B cell (primary cell): ENCODE results near the gene PER1. TPM values are rescaled to one million over a fixed set of nuclear protein-coding genes. Genes with fewer than 3 reads are reported as not detected.

Source experiments
- ATAC-seq: fragments of 200-7000 bp; cut with Tn5 transposase; one replicate; pipeline ENCODE4 v1.10.0; 2021; ENCODE audit warnings: low read depth, mild to moderate bottlenecking, moderate number of reproducible peaks, moderate library complexity
- CTCF ChIA-PET: fragments of 350-600 bp; sonication (Branson Sonifier 250); formaldehyde crosslinking; loops from one replicate; lab custom pipeline; 2021; ENCODE audit warnings: antibody characterized with exemption, inconsistent platforms; lab: Charles Lee
- POLR2A ChIA-PET: fragments of 350-600 bp; sonication (Branson Sonifier 250); formaldehyde crosslinking; loops from one replicate; lab custom pipeline; 2021; ENCODE audit warnings: antibody characterized with exemption; lab: Charles Lee
- DNase-seq: peaks from one replicate; pipeline ENCODE4 v3.0.0; 2013
- H2AFZ ChIP-seq: 2 replicates; pipeline ENCODE4 v1.6.1; 2012; ENCODE audit warnings: mild to moderate bottlenecking, low read depth, low read length; ENCODE audit not compliant: insufficient read depth, poor library complexity, severe bottlenecking
- H3K27ac ChIP-seq, 2 donors: 1 replicate in 1 of 2; 2 replicates in 1 of 2; pipeline ENCODE4 v1.5.1; 2012 to 2013; ENCODE audit warnings: low read length in 2 of 2, mild to moderate bottlenecking in 2 of 2, moderate library complexity in 1 of 2
- H3K27me3 ChIP-seq, 4 experiments: fragments of 200-600 bp in 1 of 4; sonication (generic) in 1 of 4; replicated peaks in 1 of 4; 1 replicate in 2 of 4; 2 replicates in 2 of 4; pipeline versions ENCODE4 v1.6.1 to v1.7.0; 2013 to 2016; ENCODE audit warnings: low read length in 3 of 4, mild to moderate bottlenecking in 2 of 4, mixed read lengths in 1 of 4, moderate library complexity in 1 of 4; ENCODE audit not compliant: insufficient read depth in 4 of 4, control insufficient read depth in 3 of 4; ENCODE audit errors: control extremely low read depth in 1 of 4
- H3K36me3 ChIP-seq, 2 experiments: replicated peaks in 1 of 2; 1 replicate in 1 of 2; 2 replicates in 1 of 2; pipeline versions ENCODE4 v1.6.1 to v1.7.1; 2013; ENCODE audit warnings: low read length in 1 of 2; ENCODE audit not compliant: insufficient read depth in 2 of 2, control insufficient read depth in 1 of 2; ENCODE audit errors: control extremely low read depth in 1 of 2, extremely low read depth in 1 of 2
- H3K4me1 ChIP-seq, 2 donors: fragments of 200-600 bp in 1 of 2; sonication (generic) in 1 of 2; 1 replicate in 1 of 2; 2 replicates in 1 of 2; pipeline versions ENCODE4 v1.5.1 to v1.6.1; 2013 to 2017; ENCODE audit warnings: low read length in 2 of 2; ENCODE audit not compliant: control insufficient read depth in 2 of 2, insufficient read depth in 2 of 2
- H3K4me2 ChIP-seq: replicated peaks from 2 replicates; pipeline ENCODE3; 2012; ENCODE audit warnings: mild to moderate bottlenecking, low read depth, low read length; ENCODE audit not compliant: poor library complexity, severe bottlenecking
- H3K4me3 ChIP-seq, 5 experiments: fragments of 200-600 bp in 1 of 5; sonication (generic) in 1 of 5; 1 replicate in 3 of 5; 2 replicates in 2 of 5; pipeline versions ENCODE4 v1.5.1 to v1.7.0; 2011 to 2016; ENCODE audit warnings: low read length in 4 of 5, mild to moderate bottlenecking in 4 of 5, low read depth in 2 of 5, control low read depth in 1 of 5, moderate library complexity in 1 of 5; ENCODE audit not compliant: insufficient read depth in 1 of 5; ENCODE audit errors: control extremely low read depth in 1 of 5, extremely low read depth in 1 of 5
- H3K79me2 ChIP-seq: fragments of 200-600 bp; sonication (generic); one replicate; pipeline ENCODE4 v1.6.0; 2016; ENCODE audit warnings: low read length; ENCODE audit not compliant: control insufficient read depth, insufficient read depth
- H3K9ac ChIP-seq: fragments of 200-600 bp; sonication (generic); 2 replicates; pipeline ENCODE4 v1.6.1; 2017; ENCODE audit warnings: mild to moderate bottlenecking, low read length, moderate library complexity
- H3K9me3 ChIP-seq, 3 donors: one replicate each; pipeline versions ENCODE4 v1.6.1 to v1.7.1; 2013; ENCODE audit warnings: low read length in 2 of 3; ENCODE audit not compliant: control insufficient read depth in 2 of 3, insufficient read depth in 1 of 3; ENCODE audit errors: control extremely low read depth in 1 of 3
- H4K20me1 ChIP-seq: 2 replicates; pipeline ENCODE4 v1.6.0; 2012; ENCODE audit warnings: mild to moderate bottlenecking, low read length; ENCODE audit not compliant: insufficient read depth, control insufficient read depth, poor library complexity, severe bottlenecking
- H3K27ac Mint-ChIP-seq: one replicate; pipeline ENCODE4 v1.8.0; 2021; ENCODE audit warnings: mixed read lengths
- H3K27me3 Mint-ChIP-seq: one replicate; pipeline ENCODE4 v1.8.0; 2021; ENCODE audit warnings: mixed read lengths
- H3K4me1 Mint-ChIP-seq: one replicate; pipeline ENCODE4 v1.8.0; 2021; ENCODE audit warnings: mixed read lengths
- H3K4me3 Mint-ChIP-seq: one replicate; pipeline ENCODE4 v1.8.0; 2021; ENCODE audit warnings: mixed read lengths
- H3K9me3 Mint-ChIP-seq: one replicate; pipeline ENCODE4 v1.8.0; 2022; ENCODE audit warnings: mixed read lengths; ENCODE audit not compliant: insufficient read depth
- CTCF ChIP-seq: fragments of 200-600 bp; IDR thresholded peaks from one replicate; pipeline ENCODE4 v1.8.0; 2022; ENCODE audit warnings: antibody characterized with exemption, mild to moderate bottlenecking
- EZH2 ChIP-seq: IDR thresholded peaks from 2 replicates; pipeline ENCODE4 v1.6.1; 2012; ENCODE audit warnings: borderline replicate concordance, low read depth, mild to moderate bottlenecking, moderate library complexity, low read length; ENCODE audit not compliant: insufficient read depth, poor library complexity, severe bottlenecking
- WGBS: methylation state at CpG from one replicate; pipeline ENCODE4 v1.1.5; 2013; ENCODE audit warnings: missing lambda C conversion rate; ENCODE audit not compliant: insufficient coverage; 5-methylcytosine and 5-hydroxymethylcytosine counted together
- intact Hi-C: fragments of 100-400 bp; cut with micrococcal nuclease; formaldehyde crosslinking; loops from one replicate; pipeline ENCODE4 v1.10.0; 2022
- polyA plus RNA-seq: library from polyadenylated mRNA; depleted of rRNA; stranded (reverse); fragments of >200 nt; gene quantifications from 2 replicates; pipeline ENCODE4 v1.2.3, GENCODE V29; 2012
- total RNA-seq, 2 donors: library from RNA; stranded (reverse); fragments of 120-200 nt in 1 of 2; gene quantifications; 1 replicate in 1 of 2; 2 replicates in 1 of 2; pipeline versions ENCODE4 v1.2.3 to v1.2.4, GENCODE V29; 2013 to 2022

Gene PER1
- total and polyA plus RNA-seq, 2 donors (not counting 1 experiment from before 2014, with no cell fraction given) = 120 to 176 TPM

GRCh38 chr17:8175795-8176196 lies 23.6 kb upstream of the PER1 start:
- Histone ChIP-seq H3K36me3 (no peaks in the 10 kb centered on the region), H3K79me2 (peaks cover 5% of the 10 kb centered on the region), H3K4me1 (peaks cover 24 to 38% of the 10 kb centered on the region in 2 donors), H3K27ac (peak overlapping the region; percentile 43 to 77), H3K9me3 (no peaks in the 10 kb centered on the region), H3K27me3 (no peaks in the 10 kb centered on the region), H4K20me1 (no peaks in the 10 kb centered on the region), H3K4me3 (peak overlapping the region; percentile 48 to 87 (median 72)), H2AFZ (peak overlapping the region; percentile 99), H3K9ac (peak overlapping the region; percentile 83), H3K4me2 (peak overlapping the region; percentile 97)
- Mint-ChIP-seq H3K9me3 (no peaks in the 10 kb centered on the region), H3K4me1 (peaks cover 46% of the 10 kb centered on the region), H3K4me3 (peak overlapping the region; percentile 94), H3K27me3 (no peaks in the 10 kb centered on the region), H3K27ac (peak overlapping the region; percentile 96)
- DNase-seq (no peak), ATAC-seq (no peak)
- WGBS = 14% methylated on average over 9 of the region's 11 CpGs
- ChIA-PET POLR2A (interaction anchor here (1.0 to 2.0 kb wide), 3 partner anchors 14 to 20 kb away, joined by 3 to 9 read pairs (median 3); partner anchors contain the start of gene BORCS6), CTCF (interaction anchor here (1.0 to 1.9 kb wide), 5 partner anchors 12 to 68 kb away, joined by 3 to 7 read pairs (median 4); no protein-coding TSS in a partner anchor)
- intact Hi-C loops = no loop called here
- TF ChIP-seq CTCF = no peak
- no peak for TF ChIP-seq EZH2

- H2AFZ ChIP-seq = peak overlapping the region; percentile 51
- Mint-ChIP-seq H3K9me3 (no peaks in the 10 kb centered on the region), H3K27me3 (no peaks in the 10 kb centered on the region), H3K27ac (peak overlapping the region; percentile 100), H3K4me1 (peaks cover 46% of the 10 kb centered on the region), H3K4me3 (peak overlapping the region; percentile 94)
- 10% methylated on average over 8 of the region's 14 CpGs for WGBS
- peak overlapping the region; percentile 70 for H3K4me2 ChIP-seq
- no peaks in the 10 kb centered on the region for H4K20me1 ChIP-seq
- ChIA-PET CTCF (interaction anchor here (0.5 to 1.5 kb wide), 11 partner anchors 14 to 113 kb away, joined by 3 to 12 read pairs (median 5); partner anchors contain the start of gene CTC1), POLR2A (interaction anchor here (0.6 to 3.1 kb wide), 22 partner anchors 10 to 487 kb away, joined by 3 to 33 read pairs (median 8); partner anchors contain the start of genes ALOXE3, AURKB, BORCS6 and CTC1)
- H3K27me3 ChIP-seq = no peaks in the 10 kb centered on the region
- H3K9ac ChIP-seq = peak overlapping the region; percentile 96
- no peak for TF ChIP-seq CTCF
- no peak for TF ChIP-seq EZH2
- no peak for DNase-seq
- peaks cover 24 to 38% of the 10 kb centered on the region in 2 donors for H3K4me1 ChIP-seq
- H3K27ac ChIP-seq = peak overlapping the region; percentile 95 to 99
- peaks cover 5% of the 10 kb centered on the region for H3K79me2 ChIP-seq
- no peaks in the 10 kb centered on the region for H3K36me3 ChIP-seq
- intact Hi-C loops = loop anchor here (1.0 to 5.0 kb wide), 9 partner anchors 11 to 73 kb away; partner anchors contain the start of genes ALOXE3 and BORCS6
- H3K4me3 ChIP-seq = peak overlapping the region; percentile 32 to 96 (median 63)
- H3K9me3 ChIP-seq = no peaks in the 10 kb centered on the region
- no peak for ATAC-seq
Observed at GRCh38 chr17:8173871-8174322, 21.7 kb upstream of the PER1 start.
